Measurements from ENCODE around the gene SOWAHA. TPM values are rescaled to one million over a fixed set of nuclear protein-coding genes. Genes with fewer than 3 reads are reported as not detected.
A peak's percentile ranks its signal among the peaks of the same experiment; 100 is the strongest.

The SOWAHA gene
- total and polyA plus RNA-seq, 4 donors, result 0.06 to 0.98 (median 0.12) TPM

- no peak for ATAC-seq (ENCODE audit: insufficient read depth, low FRiP score)
- no peak overlapping the region for H3K4me3 ChIP-seq
- no peak for DNase-seq
- peak overlapping the region in 1 of 2 donors; percentile 87 for H3K27ac ChIP-seq (ENCODE audit: low read depth in 1 of 2, low read length in 1 of 2)
- peaks cover 0 to 9% (median 0%) of the 10 kb centered on the region in 5 donors for H3K4me1 ChIP-seq (ENCODE audit: control insufficient read depth in 5 of 5, insufficient read depth in 5 of 5, low read length in 5 of 5)
- H3K9ac ChIP-seq (ENCODE audit: insufficient read depth in 1 of 2, low read length in 2 of 2), result no peak overlapping the region
- no peaks in the 10 kb centered on the region for H3K36me3 ChIP-seq (ENCODE audit: control insufficient read depth in 4 of 4, insufficient read depth in 4 of 4, low read length in 4 of 4)
- H3K9me3 ChIP-seq (ENCODE audit: control insufficient read depth in 4 of 4, insufficient read depth in 3 of 4, low read length in 3 of 4), result no peaks in the 10 kb centered on the region
- TF ChIP-seq CTCF (IDR thresholded peaks at IDR 0.05; ENCODE audit: control extremely low read depth, extremely low read depth), result no peak
- H3K27me3 ChIP-seq (ENCODE audit: control insufficient read depth in 3 of 3, insufficient read depth in 3 of 3, low read length in 2 of 3), result no peaks in the 10 kb centered on the region
- 62 to 82% methylated on average over 1 of the region's 1 CpG for WGBS, 2 donors
Observed at GRCh38 chr5:132840896-132841295, 27.8 kb downstream of the SOWAHA start.

- Histone ChIP-seq H3K4me1 (ENCODE audit: control insufficient read depth in 5 of 5, insufficient read depth in 5 of 5, low read length in 5 of 5) (peaks cover 0 to 9% (median 0%) of the 10 kb centered on the region in 5 donors), H3K36me3 (ENCODE audit: control insufficient read depth in 4 of 4, insufficient read depth in 4 of 4, low read length in 4 of 4) (no peaks in the 10 kb centered on the region), H3K27ac (ENCODE audit: low read depth in 1 of 2, low read length in 1 of 2) (peak overlapping the region in 1 of 2 donors; percentile 67), H3K9ac (ENCODE audit: insufficient read depth in 1 of 2, low read length in 2 of 2) (no peak overlapping the region), H3K9me3 (ENCODE audit: control insufficient read depth in 4 of 4, insufficient read depth in 3 of 4, low read length in 3 of 4) (no peaks in the 10 kb centered on the region), H3K27me3 (ENCODE audit: control insufficient read depth in 3 of 3, insufficient read depth in 3 of 3, low read length in 2 of 3) (no peaks in the 10 kb centered on the region), H3K4me3 (no peak overlapping the region)
- 66 to 68% methylated on average over 4 of the region's 4 CpGs for WGBS, 2 donors
- no peak for DNase-seq
- TF ChIP-seq CTCF (IDR thresholded peaks at IDR 0.05; ENCODE audit: control extremely low read depth, extremely low read depth), result no peak
- ATAC-seq (ENCODE audit: insufficient read depth, low FRiP score), result peak; percentile 43
Observed at GRCh38 chr5:132841305-132841704, 28.2 kb downstream of the SOWAHA start.

- 96% methylated on average over 8 of the region's 8 CpGs for WGBS, 2 donors
- Histone ChIP-seq H3K4me3 (no peak overlapping the region), H3K27ac (ENCODE audit: low read depth in 1 of 2, low read length in 1 of 2) (no peak overlapping the region), H3K27me3 (ENCODE audit: control insufficient read depth in 3 of 3, insufficient read depth in 3 of 3, low read length in 2 of 3) (no peaks in the 10 kb centered on the region), H3K9ac (ENCODE audit: insufficient read depth in 1 of 2, low read length in 2 of 2) (no peak overlapping the region), H3K36me3 (ENCODE audit: control insufficient read depth in 4 of 4, insufficient read depth in 4 of 4, low read length in 4 of 4) (no peaks in the 10 kb centered on the region), H3K9me3 (ENCODE audit: control insufficient read depth in 4 of 4, insufficient read depth in 3 of 4, low read length in 3 of 4) (no peaks in the 10 kb centered on the region), H3K4me1 (ENCODE audit: control insufficient read depth in 5 of 5, insufficient read depth in 5 of 5, low read length in 5 of 5) (no peaks in the 10 kb centered on the region)
- TF ChIP-seq CTCF (IDR thresholded peaks at IDR 0.05; ENCODE audit: control extremely low read depth, extremely low read depth), result no peak
- ATAC-seq (ENCODE audit: insufficient read depth, low FRiP score) (no peak), DNase-seq (no peak)
Observed at GRCh38 chr5:132848270-132848669, 35.2 kb downstream of the SOWAHA start.

- H3K9ac ChIP-seq (ENCODE audit: insufficient read depth in 1 of 2, low read length in 2 of 2), result no peak overlapping the region
- no peak for TF ChIP-seq CTCF (IDR thresholded peaks at IDR 0.05; ENCODE audit: control extremely low read depth, extremely low read depth)
- WGBS, 2 donors, result 55 to 68% methylated on average over 1 of the region's 1 CpG
- H3K4me1 ChIP-seq (ENCODE audit: control insufficient read depth in 5 of 5, insufficient read depth in 5 of 5, low read length in 5 of 5), result no peaks in the 10 kb centered on the region
- H3K27me3 ChIP-seq (ENCODE audit: control insufficient read depth in 3 of 3, insufficient read depth in 3 of 3, low read length in 2 of 3), result no peaks in the 10 kb centered on the region
- ATAC-seq (ENCODE audit: insufficient read depth, low FRiP score) (no peak), DNase-seq (no peak)
- H3K9me3 ChIP-seq (ENCODE audit: control insufficient read depth in 4 of 4, insufficient read depth in 3 of 4, low read length in 3 of 4), result no peaks in the 10 kb centered on the region
- H3K27ac ChIP-seq (ENCODE audit: low read depth in 1 of 2, low read length in 1 of 2), result no peak overlapping the region
- H3K4me3 ChIP-seq, result no peak overlapping the region
- no peaks in the 10 kb centered on the region for H3K36me3 ChIP-seq (ENCODE audit: control insufficient read depth in 4 of 4, insufficient read depth in 4 of 4, low read length in 4 of 4)
Observed at GRCh38 chr5:132849347-132849746, 36.2 kb downstream of the SOWAHA start.
